Measurements from ENCODE around the gene TMEM131L.

The TMEM131L gene

DNA sequence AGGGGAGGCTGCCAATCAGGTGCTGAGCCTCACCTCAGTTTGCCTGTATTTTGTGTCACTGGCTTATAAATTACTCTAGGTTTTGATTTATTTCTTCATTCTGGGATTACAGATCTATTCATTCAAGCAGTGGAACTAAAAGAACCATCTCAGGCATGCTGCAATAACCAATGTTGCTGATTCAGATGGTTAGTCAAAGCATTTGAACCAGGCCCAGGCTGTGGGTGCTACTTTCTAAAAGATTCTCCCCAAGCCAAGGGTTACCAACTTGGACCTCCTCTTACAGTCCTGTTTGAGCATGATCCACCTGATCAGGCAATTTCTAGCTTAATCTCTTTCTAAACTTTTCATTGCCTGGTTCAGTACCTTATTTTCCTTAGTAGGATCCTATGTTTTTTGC is 67.2 kb downstream of the TMEM131L start:
- H3K27ac ChIP-seq (ENCODE audit: insufficient read depth in 1 of 2, low read depth in 1 of 2, low read length in 2 of 2, poor library complexity in 1 of 2, severe bottlenecking in 2 of 2): no peak overlapping the region
- H3K27me3 ChIP-seq (replicated peaks in 2 of 5; ENCODE audit: control insufficient read depth in 4 of 5, insufficient read depth in 5 of 5, low read length in 4 of 5): no peaks in the 10 kb centered on the region
- POLR2A ChIA-PET: no interaction called here
- CTCF ChIA-PET: interaction anchor here (1.2 kb wide), 1 partner anchor 41 kb away, joined by 4 read pairs; no protein-coding TSS in a partner anchor
- DNase-seq: no peak
- H3K9me3 ChIP-seq (ENCODE audit: control extremely low read depth in 1 of 5, control insufficient read depth in 4 of 5, insufficient read depth in 2 of 5, low read depth in 1 of 5, low read length in 4 of 5): no peaks in the 10 kb centered on the region
- no peak overlapping the region for H3K4me3 ChIP-seq (ENCODE audit: control insufficient read depth in 1 of 7, extremely low read depth in 1 of 7, insufficient read depth in 4 of 7, low read depth in 2 of 7, low read length in 6 of 7)
- H3K36me3 ChIP-seq (ENCODE audit: control insufficient read depth in 4 of 4, insufficient read depth in 4 of 4, low read length in 3 of 4): peaks cover 0 to 3% (median 2%) of the 10 kb centered on the region in 4 experiments
- H3K4me1 ChIP-seq (ENCODE audit: control extremely low read depth in 1 of 4, control insufficient read depth in 4 of 4, insufficient read depth in 4 of 4, low read length in 3 of 4): peaks cover 4 to 21% (median 17%) of the 10 kb centered on the region in 4 experiments

GRCh38 chr4:153534792-153535629 is 68.9 kb downstream of the TMEM131L start:
- 89% methylated on average over 6 of the region's 10 CpGs for WGBS (ENCODE audit: insufficient coverage)
- Histone ChIP-seq H3K27ac (ENCODE audit: insufficient read depth in 1 of 2, low read depth in 1 of 2, low read length in 2 of 2, poor library complexity in 1 of 2, severe bottlenecking in 2 of 2) (peak overlapping the region in 1 of 2 experiments; percentile 30), H3K9me3 (ENCODE audit: control extremely low read depth in 1 of 5, control insufficient read depth in 4 of 5, insufficient read depth in 2 of 5, low read depth in 1 of 5, low read length in 4 of 5) (no peaks in the 10 kb centered on the region), H3K4me3 (ENCODE audit: control insufficient read depth in 1 of 7, extremely low read depth in 1 of 7, insufficient read depth in 4 of 7, low read depth in 2 of 7, low read length in 6 of 7) (no peak overlapping the region), H3K27me3 (replicated peaks in 2 of 5; ENCODE audit: control insufficient read depth in 4 of 5, insufficient read depth in 5 of 5, low read length in 4 of 5) (no peaks in the 10 kb centered on the region), H3K4me1 (ENCODE audit: control extremely low read depth in 1 of 4, control insufficient read depth in 4 of 4, insufficient read depth in 4 of 4, low read length in 3 of 4) (peaks cover 0 to 16% (median 13%) of the 10 kb centered on the region in 4 experiments), H3K36me3 (ENCODE audit: control insufficient read depth in 4 of 4, insufficient read depth in 4 of 4, low read length in 3 of 4) (peaks cover 0 to 5% (median 2%) of the 10 kb centered on the region in 4 experiments)
- DNase-seq: peak in 1 of 3 donors; percentile 19
- POLR2A ChIA-PET: interaction anchor here (0.7 kb wide), 1 partner anchor 108 kb away, joined by 3 read pairs; no protein-coding TSS in a partner anchor
- CTCF ChIA-PET: interaction anchor here (0.8 to 2.2 kb wide), 6 partner anchors 9 to 189 kb away, joined by 3 to 7 read pairs (median 3); partner anchors contain the start of gene TMEM131L

GRCh38 chr4:153535772-153536513 is 69.8 kb downstream of the TMEM131L start:
- Histone ChIP-seq H3K4me1 (ENCODE audit: control extremely low read depth in 1 of 4, control insufficient read depth in 4 of 4, insufficient read depth in 4 of 4, low read length in 3 of 4) (peaks cover 0 to 7% (median 4%) of the 10 kb centered on the region in 4 experiments), H3K27me3 (replicated peaks in 2 of 5; ENCODE audit: control insufficient read depth in 4 of 5, insufficient read depth in 5 of 5, low read length in 4 of 5) (no peaks in the 10 kb centered on the region), H3K9me3 (ENCODE audit: control extremely low read depth in 1 of 5, control insufficient read depth in 4 of 5, insufficient read depth in 2 of 5, low read depth in 1 of 5, low read length in 4 of 5) (no peaks in the 10 kb centered on the region), H3K36me3 (ENCODE audit: control insufficient read depth in 4 of 4, insufficient read depth in 4 of 4, low read length in 3 of 4) (peaks cover 0 to 5% (median 2%) of the 10 kb centered on the region in 4 experiments), H3K4me3 (ENCODE audit: control insufficient read depth in 1 of 7, extremely low read depth in 1 of 7, insufficient read depth in 4 of 7, low read depth in 2 of 7, low read length in 6 of 7) (no peak overlapping the region), H3K27ac (ENCODE audit: insufficient read depth in 1 of 2, low read depth in 1 of 2, low read length in 2 of 2, poor library complexity in 1 of 2, severe bottlenecking in 2 of 2) (peak overlapping the region in 1 of 2 experiments; percentile 43)
- DNase-seq: peak; percentile 31 to 73 (median 60)
- WGBS (ENCODE audit: insufficient coverage): 80% methylated on average over 1 of the region's 7 CpGs
- ChIA-PET POLR2A (interaction anchor here (0.7 kb wide), 1 partner anchor 109 kb away, joined by 3 read pairs; no protein-coding TSS in a partner anchor), CTCF (interaction anchor here (0.8 to 2.2 kb wide), 6 partner anchors 8 to 190 kb away, joined by 3 to 7 read pairs (median 3); partner anchors contain the start of gene TMEM131L)

GRCh38 chr4:153537493-153537960 is 71.4 kb downstream of the TMEM131L start:
- H3K27me3 ChIP-seq (replicated peaks in 2 of 5; ENCODE audit: control insufficient read depth in 4 of 5, insufficient read depth in 5 of 5, low read length in 4 of 5): no peaks in the 10 kb centered on the region
- no peak overlapping the region for H3K4me3 ChIP-seq (ENCODE audit: control insufficient read depth in 1 of 7, extremely low read depth in 1 of 7, insufficient read depth in 4 of 7, low read depth in 2 of 7, low read length in 6 of 7)
- H3K27ac ChIP-seq (ENCODE audit: insufficient read depth in 1 of 2, low read depth in 1 of 2, low read length in 2 of 2, poor library complexity in 1 of 2, severe bottlenecking in 2 of 2): no peak overlapping the region
- ChIA-PET CTCF (no interaction called here), POLR2A (no interaction called here)
- WGBS (ENCODE audit: insufficient coverage): 85% methylated on average over 1 of the region's 6 CpGs
- DNase-seq: no peak
- peaks cover 0 to 6% (median 4%) of the 10 kb centered on the region in 4 experiments for H3K4me1 ChIP-seq (ENCODE audit: control extremely low read depth in 1 of 4, control insufficient read depth in 4 of 4, insufficient read depth in 4 of 4, low read length in 3 of 4)
- no peaks in the 10 kb centered on the region for H3K9me3 ChIP-seq (ENCODE audit: control extremely low read depth in 1 of 5, control insufficient read depth in 4 of 5, insufficient read depth in 2 of 5, low read depth in 1 of 5, low read length in 4 of 5)
- peaks cover 0 to 5% (median under 1%) of the 10 kb centered on the region in 4 experiments for H3K36me3 ChIP-seq (ENCODE audit: control insufficient read depth in 4 of 4, insufficient read depth in 4 of 4, low read length in 3 of 4)

DNA sequence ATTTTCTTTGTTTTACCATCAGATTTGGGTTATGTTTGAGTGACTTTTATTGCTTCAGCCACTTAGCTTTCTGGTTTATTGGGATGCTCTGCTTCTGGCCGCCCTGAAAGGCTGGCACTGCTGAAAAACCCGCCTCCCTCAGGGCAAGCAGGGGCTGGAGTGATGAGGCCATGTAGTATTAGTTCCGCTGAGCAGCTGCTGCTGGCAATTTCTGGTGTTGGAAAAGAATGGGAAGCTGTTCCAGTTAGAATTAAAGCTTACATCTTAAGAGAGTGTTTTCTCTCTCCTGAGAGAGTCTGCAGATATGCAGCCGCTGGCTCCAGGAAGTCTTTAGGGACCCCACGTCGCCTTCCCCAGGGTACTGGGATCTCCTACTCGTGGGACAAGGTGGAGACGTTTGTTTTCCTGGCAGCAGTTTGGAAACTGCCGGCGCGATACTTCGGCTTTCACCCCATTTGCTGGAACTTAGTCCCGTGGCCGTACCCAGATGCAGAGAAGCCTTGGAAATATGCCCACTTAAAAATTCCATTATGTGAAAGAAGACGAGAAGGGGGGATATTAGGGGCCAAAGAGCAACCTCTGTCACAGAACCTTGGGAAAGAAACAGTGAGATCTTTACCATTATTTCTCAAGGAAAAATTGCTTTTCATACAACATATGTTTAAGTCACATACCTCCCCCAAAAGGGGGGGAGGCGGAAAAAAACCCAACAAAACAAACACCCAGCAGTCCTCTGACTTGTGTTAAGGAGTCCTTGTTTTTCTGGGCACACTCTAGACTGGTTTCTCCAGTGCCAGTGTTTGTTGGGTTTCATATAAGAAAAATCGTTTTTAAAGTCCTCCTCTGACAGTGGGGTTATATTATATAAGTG is 72.6 kb downstream of the TMEM131L start:
- no peak for DNase-seq
- H3K4me1 ChIP-seq (ENCODE audit: control extremely low read depth in 1 of 4, control insufficient read depth in 4 of 4, insufficient read depth in 4 of 4, low read length in 3 of 4): peaks cover 0 to 6% (median 4%) of the 10 kb centered on the region in 4 experiments
- no peaks in the 10 kb centered on the region for H3K27me3 ChIP-seq (replicated peaks in 2 of 5; ENCODE audit: control insufficient read depth in 4 of 5, insufficient read depth in 5 of 5, low read length in 4 of 5)
- peaks cover 0 to 5% (median under 1%) of the 10 kb centered on the region in 4 experiments for H3K36me3 ChIP-seq (ENCODE audit: control insufficient read depth in 4 of 4, insufficient read depth in 4 of 4, low read length in 3 of 4)
- CTCF ChIA-PET: no interaction called here
- POLR2A ChIA-PET: interaction anchor here (0.5 to 0.6 kb wide), 2 partner anchors 198 to 302 kb away, joined by 3 read pairs; no protein-coding TSS in a partner anchor
- WGBS (ENCODE audit: insufficient coverage): 98% methylated on average over 10 of the region's 17 CpGs
- no peak overlapping the region for H3K4me3 ChIP-seq (ENCODE audit: control insufficient read depth in 1 of 7, extremely low read depth in 1 of 7, insufficient read depth in 4 of 7, low read depth in 2 of 7, low read length in 6 of 7)
- H3K9me3 ChIP-seq (ENCODE audit: control extremely low read depth in 1 of 5, control insufficient read depth in 4 of 5, insufficient read depth in 2 of 5, low read depth in 1 of 5, low read length in 4 of 5): no peaks in the 10 kb centered on the region
- H3K27ac ChIP-seq (ENCODE audit: insufficient read depth in 1 of 2, low read depth in 1 of 2, low read length in 2 of 2, poor library complexity in 1 of 2, severe bottlenecking in 2 of 2): no peak overlapping the region

GRCh38 chr4:153539422-153539821 is 73.3 kb downstream of the TMEM131L start:
- POLR2A ChIA-PET: interaction anchor here (0.6 kb wide), 1 partner anchor 302 kb away, joined by 3 read pairs; no protein-coding TSS in a partner anchor
- peaks cover 0 to 6% (median 4%) of the 10 kb centered on the region in 4 experiments for H3K4me1 ChIP-seq (ENCODE audit: control extremely low read depth in 1 of 4, control insufficient read depth in 4 of 4, insufficient read depth in 4 of 4, low read length in 3 of 4)

More at GRCh38 chr4:153539422-153539821, 73.3 kb downstream of the TMEM131L start:
- Histone ChIP-seq H3K27me3 (replicated peaks in 2 of 5; ENCODE audit: control insufficient read depth in 4 of 5, insufficient read depth in 5 of 5, low read length in 4 of 5) (no peaks in the 10 kb centered on the region), H3K4me3 (ENCODE audit: control insufficient read depth in 1 of 7, extremely low read depth in 1 of 7, insufficient read depth in 4 of 7, low read depth in 2 of 7, low read length in 6 of 7) (no peak overlapping the region), H3K9me3 (ENCODE audit: control extremely low read depth in 1 of 5, control insufficient read depth in 4 of 5, insufficient read depth in 2 of 5, low read depth in 1 of 5, low read length in 4 of 5) (no peaks in the 10 kb centered on the region), H3K36me3 (ENCODE audit: control insufficient read depth in 4 of 4, insufficient read depth in 4 of 4, low read length in 3 of 4) (peaks cover 0 to 9% (median 2%) of the 10 kb centered on the region in 4 experiments), H3K27ac (ENCODE audit: insufficient read depth in 1 of 2, low read depth in 1 of 2, low read length in 2 of 2, poor library complexity in 1 of 2, severe bottlenecking in 2 of 2) (no peak overlapping the region)
- 100% methylated on average over 1 of the region's 3 CpGs for WGBS (ENCODE audit: insufficient coverage)
- DNase-seq: no peak
- CTCF ChIA-PET: no interaction called here
